LNCaP clone FGC (cell line): ENCODE measurements around the gene CCDC154.
"Not testable (repeated sequence)": the region's sequence is repeated elsewhere in the genome, so short reads cannot be mapped to it uniquely, and the experiment has no call there.

ENCODE experiments used
- DNase-seq: peaks from one replicate; pipeline ENCODE4 v3.0.0-alpha.2; 2011; ENCODE audit warnings: low read depth
- H3K4me3 ChIP-seq: 2 replicates; pipeline ENCODE4 v1.5.1; 2011; ENCODE audit warnings: mild to moderate bottlenecking, low read depth, low read length, control low read depth
- TF ChIP-seq, protein P1 (sequence below): IDR thresholded peaks from 2 replicates; pipeline ENCODE4 v1.5.1; 2012; ENCODE audit warnings: mild to moderate bottlenecking; ENCODE audit not compliant: control insufficient read depth, insufficient read depth; ENCODE audit errors: extremely low read depth

The CCDC154 gene

DNA sequence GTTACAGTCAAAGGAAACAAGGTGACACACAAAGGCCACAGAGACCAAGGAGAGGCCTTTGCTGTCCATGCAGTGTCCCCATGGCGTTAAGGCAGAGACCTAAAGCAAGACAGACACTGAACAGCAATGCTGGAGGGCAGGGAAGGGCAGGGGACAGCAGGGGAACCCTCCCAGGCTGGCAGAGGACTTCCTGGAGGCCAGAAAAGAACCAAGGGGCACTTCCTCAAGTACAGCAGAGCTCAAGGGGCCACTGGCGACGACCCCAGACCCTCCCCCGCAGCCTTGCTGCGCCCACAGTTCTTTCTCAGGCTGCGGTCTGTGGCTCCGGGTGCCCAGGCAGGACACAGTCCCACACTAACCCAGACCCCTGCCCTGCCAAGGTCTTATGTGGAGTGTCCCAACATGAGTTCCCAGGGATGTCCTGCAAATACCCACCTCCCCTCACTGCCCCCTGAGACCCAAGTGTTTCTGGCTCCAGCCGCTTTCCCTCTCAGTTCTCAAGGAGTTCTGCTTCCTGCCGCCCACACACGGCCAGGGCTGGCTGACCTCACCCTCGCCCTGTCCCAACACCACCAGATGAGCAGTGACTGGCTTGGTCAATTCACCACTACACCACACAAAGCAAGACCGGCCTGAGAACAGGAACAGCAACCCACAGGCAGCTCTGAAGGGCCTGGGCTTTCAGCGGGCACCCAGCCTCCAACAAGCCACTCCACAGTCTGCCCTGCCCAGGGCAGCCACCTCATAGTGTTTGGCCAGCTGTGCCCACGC lies 26.3 kb upstream of the CCDC154 start:
- no peak for DNase-seq
- H3K4me3 ChIP-seq: no peak overlapping the region
- TF ChIP-seq, protein P1, sequence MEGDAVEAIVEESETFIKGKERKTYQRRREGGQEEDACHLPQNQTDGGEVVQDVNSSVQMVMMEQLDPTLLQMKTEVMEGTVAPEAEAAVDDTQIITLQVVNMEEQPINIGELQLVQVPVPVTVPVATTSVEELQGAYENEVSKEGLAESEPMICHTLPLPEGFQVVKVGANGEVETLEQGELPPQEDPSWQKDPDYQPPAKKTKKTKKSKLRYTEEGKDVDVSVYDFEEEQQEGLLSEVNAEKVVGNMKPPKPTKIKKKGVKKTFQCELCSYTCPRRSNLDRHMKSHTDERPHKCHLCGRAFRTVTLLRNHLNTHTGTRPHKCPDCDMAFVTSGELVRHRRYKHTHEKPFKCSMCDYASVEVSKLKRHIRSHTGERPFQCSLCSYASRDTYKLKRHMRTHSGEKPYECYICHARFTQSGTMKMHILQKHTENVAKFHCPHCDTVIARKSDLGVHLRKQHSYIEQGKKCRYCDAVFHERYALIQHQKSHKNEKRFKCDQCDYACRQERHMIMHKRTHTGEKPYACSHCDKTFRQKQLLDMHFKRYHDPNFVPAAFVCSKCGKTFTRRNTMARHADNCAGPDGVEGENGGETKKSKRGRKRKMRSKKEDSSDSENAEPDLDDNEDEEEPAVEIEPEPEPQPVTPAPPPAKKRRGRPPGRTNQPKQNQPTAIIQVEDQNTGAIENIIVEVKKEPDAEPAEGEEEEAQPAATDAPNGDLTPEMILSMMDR: no peak

- no peak for DNase-seq
- no peak overlapping the region for H3K4me3 ChIP-seq
- TF ChIP-seq, protein P1: no peak
These were observed 25.4 kb upstream of the CCDC154 start for GRCh38 chr16:1469693-1470201.

DNA sequence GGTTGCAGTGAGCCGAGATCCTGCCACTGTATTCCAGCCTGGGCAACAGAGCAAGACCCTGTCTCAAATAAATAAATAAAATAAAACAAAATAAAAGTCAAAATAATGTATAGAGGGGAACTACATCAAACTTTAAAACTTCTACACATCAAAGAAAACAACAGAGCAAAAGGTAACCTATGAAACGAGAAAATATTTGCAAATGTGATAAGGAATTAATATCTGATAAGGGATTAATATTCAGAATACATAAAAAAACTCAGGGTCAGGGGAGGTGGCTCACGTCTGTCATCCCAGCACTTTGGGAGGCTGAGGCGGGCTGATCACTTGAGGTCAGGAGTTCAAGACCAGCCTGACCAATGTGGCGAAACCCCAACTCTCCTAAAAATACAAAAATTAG lies 24.8 kb upstream of the CCDC154 start:
- H3K4me3 ChIP-seq: not testable (repeated sequence)

DNA sequence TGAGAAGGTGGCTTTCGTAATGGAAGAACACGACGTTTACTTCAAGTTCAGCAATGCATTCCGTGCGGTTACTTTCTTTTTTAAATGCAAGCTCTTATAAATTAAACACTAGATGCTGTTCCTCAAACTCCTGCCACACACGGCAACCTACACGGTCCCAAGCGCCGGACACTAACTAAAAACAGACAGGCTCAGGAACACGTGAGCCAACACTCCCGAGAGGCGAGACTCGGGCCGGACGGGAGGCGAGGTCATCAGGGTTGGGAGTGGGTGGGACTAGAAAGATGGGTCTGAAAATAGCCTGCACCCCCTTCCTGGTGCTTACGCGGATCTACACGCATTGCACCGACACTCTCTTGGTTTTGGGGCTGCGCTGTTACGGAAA lies 24.1 kb upstream of the CCDC154 start:
- H3K4me3 ChIP-seq: no peak overlapping the region
- no peak for DNase-seq
- TF ChIP-seq, protein P1: no peak

More for the DNA sequence above, 24.8 kb upstream of the CCDC154 start:
- not testable (repeated sequence) for DNase-seq

- H3K4me3 ChIP-seq: no peak overlapping the region
- no peak for DNase-seq
- TF ChIP-seq, protein P1: no peak
These were observed 22.7 kb upstream of the CCDC154 start for GRCh38 chr16:1466968-1467521.

DNA sequence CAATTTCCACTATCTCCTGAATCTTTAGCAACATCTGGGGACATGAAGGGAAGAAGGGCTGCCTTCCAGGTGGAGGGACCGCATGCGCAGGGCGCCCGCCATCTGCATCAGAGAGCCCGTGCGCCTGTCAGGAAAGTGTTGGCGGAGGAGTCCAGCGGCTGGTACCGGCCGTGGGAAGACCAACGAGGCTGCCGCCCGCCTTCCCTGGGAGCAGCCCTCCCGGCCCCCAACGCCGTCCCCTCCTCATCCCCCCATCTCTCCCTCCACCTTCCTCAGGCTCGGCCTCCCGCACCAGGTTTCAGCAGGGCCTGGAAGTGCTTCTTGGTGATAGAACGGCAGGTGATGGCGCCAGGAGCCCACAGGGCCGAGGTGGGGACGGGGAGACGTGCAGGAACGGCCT lies 21.7 kb upstream of the CCDC154 start:
- DNase-seq: no peak
- TF ChIP-seq, protein P1: no peak
- H3K4me3 ChIP-seq: no peak overlapping the region

DNA sequence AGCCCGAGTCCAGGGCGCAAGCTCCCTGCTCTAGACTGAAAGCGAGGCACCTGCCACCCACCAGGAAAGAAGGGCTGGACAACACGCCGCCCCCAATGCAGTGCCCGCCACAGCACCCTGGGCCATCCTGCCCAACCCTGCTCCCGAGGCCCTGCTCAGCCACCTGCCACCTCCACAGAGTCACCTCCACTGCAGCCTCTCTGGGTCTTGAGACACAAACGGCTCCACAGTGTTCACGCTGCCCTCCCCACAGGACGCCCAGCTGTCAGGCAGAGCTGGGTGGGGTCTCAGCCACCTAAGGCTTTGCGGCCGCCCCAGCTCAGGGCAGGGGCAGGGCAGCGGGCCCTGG lies 21.2 kb upstream of the CCDC154 start:
- no peak overlapping the region for H3K4me3 ChIP-seq
- DNase-seq: no peak
- TF ChIP-seq, protein P1: no peak
